Fibroblast of mammary gland (primary cell): ENCODE data around the gene IL1RAPL1.

ENCODE experiments used
- DNase-seq: peaks from one replicate; pipeline ENCODE4 v3.0.0-alpha.2; 2010; ENCODE audit warnings: low read depth
- H3K4me3 ChIP-seq: 2 replicates; pipeline ENCODE4 v1.5.1; 2011; ENCODE audit warnings: low read depth, mild to moderate bottlenecking, low read length, moderate library complexity; ENCODE audit not compliant: control insufficient read depth
- CTCF ChIP-seq: conservative IDR thresholded peaks from 2 replicates; pipeline ENCODE4 v1.5.1; 2011; ENCODE audit warnings: low read depth, low read length, inconsistent platforms; ENCODE audit not compliant: control insufficient read depth, insufficient read depth

Gene IL1RAPL1

GRCh38 chrX:29145316-29145715 is 558.1 kb downstream of the IL1RAPL1 start:
- DNase-seq, result no peak
- H3K4me3 ChIP-seq, result no peak overlapping the region
- TF ChIP-seq CTCF, result no peak

DNA sequence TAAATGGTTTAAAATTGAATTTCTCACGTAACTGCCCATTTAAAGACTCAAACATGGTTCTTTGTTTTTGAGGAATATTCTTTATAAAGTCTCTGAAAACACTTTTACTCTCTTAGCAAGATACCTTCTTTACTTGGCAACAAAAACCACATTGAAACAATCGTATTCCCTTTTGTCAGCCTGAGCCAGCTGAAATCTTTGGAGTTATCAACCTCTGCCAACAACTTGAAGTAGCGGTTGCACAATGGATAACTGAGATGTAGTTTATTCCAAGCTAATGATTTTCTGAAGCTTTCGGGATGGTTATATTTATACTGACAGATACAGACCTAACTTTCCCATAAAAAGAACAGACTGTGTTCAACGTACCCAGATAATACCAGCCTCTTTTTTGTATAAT is 561.3 kb downstream of the IL1RAPL1 start:
- no peak for TF ChIP-seq CTCF
- H3K4me3 ChIP-seq, result no peak overlapping the region
- DNase-seq, result no peak

DNA sequence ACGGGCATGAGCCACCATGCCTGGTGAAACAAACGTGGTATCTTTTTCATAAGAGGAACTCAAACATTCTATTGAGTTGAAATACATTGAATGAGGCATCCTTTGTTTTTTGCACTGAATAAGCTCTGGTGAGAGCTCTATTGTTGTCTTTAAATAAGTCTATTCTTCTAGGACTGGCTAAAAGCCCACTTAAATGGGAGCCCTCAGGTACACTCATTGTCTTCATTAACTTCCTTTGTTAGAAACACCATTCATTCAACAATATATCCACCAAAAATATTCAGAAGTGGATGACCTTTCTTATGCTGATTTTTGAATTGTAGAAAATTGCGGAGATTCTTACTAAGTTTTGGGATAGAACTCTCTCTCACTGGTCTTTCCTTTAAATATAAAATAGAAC is 568.0 kb downstream of the IL1RAPL1 start:
- H3K4me3 ChIP-seq, result no peak overlapping the region
- no peak for TF ChIP-seq CTCF
- DNase-seq, result no peak

GRCh38 chrX:29172880-29173279 is 585.6 kb downstream of the IL1RAPL1 start:
- peak; percentile 70 for DNase-seq
- TF ChIP-seq CTCF, result no peak
- H3K4me3 ChIP-seq, result no peak overlapping the region

DNA sequence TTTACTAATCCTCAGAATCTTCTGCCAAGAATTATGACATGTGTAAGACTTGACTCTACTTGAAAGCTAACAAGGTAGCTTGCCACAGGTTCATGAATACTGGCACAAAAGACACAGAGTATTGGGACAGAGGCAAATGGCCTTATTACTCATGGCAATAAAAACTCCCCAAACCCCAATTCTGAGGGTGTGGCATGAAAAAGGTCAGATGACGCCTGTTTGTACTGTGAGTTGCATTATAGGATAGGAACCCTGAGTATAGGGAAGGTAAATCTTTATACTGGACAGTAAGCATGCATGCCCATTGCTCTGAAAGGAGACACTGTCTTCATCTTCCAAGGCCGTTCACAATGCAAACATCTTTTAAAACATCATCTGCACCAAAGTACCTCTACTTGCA is 600.0 kb downstream of the IL1RAPL1 start:
- H3K4me3 ChIP-seq, result no peak overlapping the region
- DNase-seq, result no peak
- no peak for TF ChIP-seq CTCF

DNA sequence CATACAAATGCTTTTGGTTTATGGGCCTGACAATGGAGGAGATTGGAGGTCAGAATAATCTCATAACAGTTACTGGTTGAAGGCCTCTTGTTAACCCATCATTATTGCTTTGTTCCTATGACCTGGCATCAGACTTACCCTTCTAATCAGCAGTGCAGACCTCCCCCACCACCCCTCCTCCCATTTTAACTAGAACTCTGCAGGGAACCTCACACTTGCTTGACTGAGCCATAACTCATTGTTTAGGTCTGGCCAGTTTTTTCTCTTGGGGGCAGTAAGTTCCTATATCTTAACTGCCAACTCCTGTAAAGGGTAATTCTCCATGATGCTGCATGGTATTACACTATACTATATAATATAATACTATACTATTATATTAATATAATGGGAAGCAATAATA is 609.3 kb downstream of the IL1RAPL1 start:
- H3K4me3 ChIP-seq, result no peak overlapping the region
- no peak for DNase-seq
- TF ChIP-seq CTCF, result no peak

DNA sequence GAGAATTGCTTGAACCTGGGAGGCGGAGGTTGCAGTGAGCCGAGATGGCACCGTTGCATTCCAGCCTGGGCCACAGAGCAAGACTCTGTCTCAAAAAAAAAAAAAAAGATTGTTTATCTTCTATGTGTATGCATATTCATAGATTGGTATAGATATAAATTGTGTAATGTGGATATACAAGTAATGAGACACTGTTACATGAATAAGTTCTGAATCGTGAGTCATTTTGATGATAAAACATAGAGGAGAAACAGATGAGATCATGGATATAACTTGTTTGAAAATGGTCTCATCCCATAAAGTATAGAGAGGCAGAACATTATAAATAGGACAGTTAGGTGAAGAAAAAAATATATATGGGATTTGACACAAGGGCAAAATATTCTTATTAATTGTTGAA is 628.0 kb downstream of the IL1RAPL1 start:
- TF ChIP-seq CTCF, result no peak
- no peak overlapping the region for H3K4me3 ChIP-seq
- DNase-seq, result peak; percentile 4
